Fibroblast of upper back skin (primary cell): Measurements from ENCODE around the gene MLF1.
A peak's percentile ranks its signal among the peaks of the same experiment; 100 is the strongest.

Experiments
- DNase-seq: peaks from one replicate; pipeline ENCODE4 v3.0.0-alpha.2; 2013

The MLF1 gene

DNA sequence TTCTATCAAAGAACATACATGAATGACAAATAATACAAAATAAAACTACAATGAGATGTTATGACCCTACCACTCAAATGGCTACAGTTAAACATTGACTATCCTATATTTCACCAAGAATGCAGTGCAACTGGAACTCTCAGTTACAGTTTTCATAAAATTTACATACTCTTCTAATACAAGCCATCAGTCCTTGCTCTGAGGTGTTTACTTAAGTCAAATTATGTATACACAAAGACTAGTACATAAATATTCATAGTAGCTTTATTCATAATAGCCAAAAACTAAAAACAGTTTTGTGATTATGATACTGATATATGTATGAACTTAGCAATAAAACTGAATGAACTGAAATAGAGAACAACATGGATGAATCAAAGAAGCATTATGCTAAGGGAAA is 19.2 kb downstream of the MLF1 start:
- no peak for DNase-seq

DNA sequence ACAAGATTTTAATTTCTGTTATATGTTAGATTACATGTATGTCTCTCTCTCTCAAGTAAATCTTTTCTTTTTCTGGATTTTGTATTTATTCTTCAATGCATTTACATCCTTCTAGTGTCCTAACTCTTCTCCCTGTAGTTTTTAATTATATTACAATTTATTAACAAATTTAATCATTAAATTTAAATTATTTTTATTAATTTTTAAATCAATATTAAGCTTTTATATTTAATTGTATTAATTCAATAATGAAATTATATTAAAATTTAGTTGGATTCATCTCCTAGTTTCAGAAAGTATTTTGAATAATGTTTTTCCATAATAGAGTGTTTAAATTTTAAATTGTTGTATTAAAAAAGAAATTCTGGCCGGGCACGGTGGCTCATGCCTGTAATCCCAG is 29.8 kb downstream of the MLF1 start:
- no peak for DNase-seq

DNA sequence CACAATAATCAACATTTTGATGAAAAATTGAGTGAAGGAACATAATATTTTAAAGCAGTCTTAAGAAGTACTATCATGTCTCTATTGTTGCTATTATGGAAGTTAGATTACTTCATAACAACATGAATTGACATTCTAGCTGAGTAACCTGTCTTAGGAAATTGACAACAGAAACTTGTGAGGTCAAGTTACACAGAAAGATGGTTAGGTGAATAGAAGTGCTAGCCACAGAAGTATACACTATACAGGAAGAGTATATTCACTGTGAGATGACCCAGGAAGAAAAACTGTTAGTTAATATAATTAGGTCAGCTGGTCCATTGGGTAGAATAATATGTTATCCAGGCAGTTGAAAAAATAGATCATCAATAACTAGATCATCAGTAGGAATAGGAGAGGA is 31.2 kb downstream of the MLF1 start:
- DNase-seq = no peak

DNA sequence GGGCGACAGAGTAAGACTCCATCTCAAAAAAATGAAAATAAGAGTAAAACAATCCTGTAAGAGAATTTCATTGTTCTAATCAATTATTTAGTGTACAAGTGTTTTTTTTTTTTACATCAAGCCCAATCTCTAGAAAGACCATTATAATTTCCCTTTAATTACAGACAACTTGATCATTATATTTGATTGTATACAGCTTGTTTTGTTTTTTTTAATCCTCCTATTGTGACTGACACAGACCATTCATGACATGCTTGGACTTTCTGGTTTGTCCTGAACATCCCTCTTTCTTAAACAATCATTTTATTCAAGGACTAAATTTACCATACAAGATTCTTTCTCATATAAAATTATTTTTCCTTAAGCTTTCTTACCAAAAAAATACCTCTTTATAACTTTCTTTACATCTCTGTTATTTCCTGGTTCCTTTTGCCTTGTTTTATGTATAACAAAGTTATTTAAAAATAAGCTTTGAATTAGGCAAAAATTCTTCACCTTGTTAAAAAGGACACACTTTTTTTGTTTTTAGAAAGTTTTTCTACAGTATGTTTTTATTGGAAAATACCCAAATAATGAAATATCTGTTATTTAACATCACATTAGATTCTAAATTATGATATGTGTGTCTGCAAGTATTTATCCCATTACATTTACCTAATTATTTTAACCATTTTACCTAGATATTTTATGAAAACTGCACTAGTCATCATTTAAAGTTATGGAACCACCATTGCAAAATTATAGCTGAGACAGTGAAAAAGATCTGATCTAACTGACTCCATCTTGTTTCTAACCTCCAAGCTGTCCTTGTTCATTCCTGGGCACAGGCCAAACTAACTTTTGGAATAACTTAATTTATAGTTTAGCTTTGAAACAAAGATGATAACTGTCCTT is 47.2 kb downstream of the MLF1 start:
- DNase-seq = no peak

DNA sequence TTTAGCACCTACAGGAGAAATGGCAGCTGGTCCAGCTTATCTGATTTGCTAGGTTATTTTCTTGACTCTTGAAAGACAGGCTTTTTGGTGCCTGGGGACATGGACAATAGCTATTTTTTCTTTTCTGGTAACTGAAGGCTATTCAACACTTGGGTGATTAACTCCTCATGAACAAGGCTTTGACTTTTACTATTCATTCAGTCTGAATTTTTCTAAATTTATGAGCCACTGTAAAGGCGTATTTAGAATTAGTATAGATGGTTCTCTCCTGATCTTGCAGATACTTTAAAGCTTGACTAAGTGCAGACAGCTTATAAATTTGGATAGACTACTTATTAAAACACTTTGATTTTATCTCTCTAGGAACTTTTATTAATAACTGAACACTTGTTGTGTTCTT is 54.9 kb downstream of the MLF1 start:
- DNase-seq = no peak

DNA sequence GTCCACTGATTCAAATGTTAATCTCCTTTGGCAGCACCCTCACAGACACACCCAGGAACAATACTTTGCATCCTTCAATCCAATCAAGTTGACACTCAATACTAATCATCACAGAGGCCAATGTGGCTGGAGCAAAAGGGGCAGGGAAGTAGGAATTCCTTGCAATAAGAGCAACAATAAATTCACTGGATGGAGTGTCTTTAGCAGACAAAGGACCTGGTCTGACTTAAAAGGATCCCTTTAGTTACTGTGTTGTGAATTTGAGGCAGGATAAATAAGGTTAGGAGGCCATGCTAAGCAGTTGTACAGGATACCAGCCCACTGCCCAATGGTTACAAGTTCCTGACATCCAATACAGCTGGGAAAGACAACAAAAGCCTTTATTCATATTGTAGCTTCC is 61.0 kb downstream of the MLF1 start:
- DNase-seq = no peak

DNA sequence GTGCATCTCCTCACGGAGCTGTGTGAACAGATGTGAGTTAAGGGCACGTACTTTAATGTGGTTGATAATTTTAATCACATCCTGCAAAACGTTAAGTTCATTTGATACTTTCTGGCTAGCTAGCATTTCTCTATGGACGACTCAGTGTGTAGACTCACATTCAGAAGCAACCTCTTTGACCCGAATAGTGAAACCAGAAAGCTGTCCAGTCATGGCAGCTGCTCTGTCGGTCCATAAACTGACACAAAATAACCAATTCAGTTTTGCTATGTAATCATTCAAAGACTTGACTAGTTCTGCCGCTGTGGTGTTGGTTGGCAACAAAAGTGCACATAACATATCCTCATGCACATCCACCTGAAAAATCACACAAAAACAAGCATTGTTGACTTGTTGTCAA is 69.7 kb downstream of the MLF1 start:
- no peak for DNase-seq

DNA sequence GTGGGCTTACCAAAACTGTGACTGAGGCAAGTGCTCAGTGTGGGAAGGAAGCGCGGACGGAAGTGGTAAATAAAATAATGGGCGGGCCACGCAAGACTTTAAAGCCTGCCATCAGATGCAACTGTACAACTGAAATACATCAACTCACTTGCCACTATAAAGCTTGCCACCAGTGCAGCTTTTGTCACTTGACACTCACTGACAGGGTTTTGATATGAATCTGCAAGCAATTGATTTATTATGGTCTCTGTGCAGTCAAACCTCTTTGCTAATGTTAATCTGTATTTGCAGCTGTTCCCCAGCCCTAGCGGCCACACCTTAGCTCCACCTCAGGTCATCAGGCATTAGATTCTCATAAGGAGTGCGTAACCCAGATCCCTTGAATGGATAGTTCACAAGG is 71.0 kb downstream of the MLF1 start:
- no peak for DNase-seq

DNA sequence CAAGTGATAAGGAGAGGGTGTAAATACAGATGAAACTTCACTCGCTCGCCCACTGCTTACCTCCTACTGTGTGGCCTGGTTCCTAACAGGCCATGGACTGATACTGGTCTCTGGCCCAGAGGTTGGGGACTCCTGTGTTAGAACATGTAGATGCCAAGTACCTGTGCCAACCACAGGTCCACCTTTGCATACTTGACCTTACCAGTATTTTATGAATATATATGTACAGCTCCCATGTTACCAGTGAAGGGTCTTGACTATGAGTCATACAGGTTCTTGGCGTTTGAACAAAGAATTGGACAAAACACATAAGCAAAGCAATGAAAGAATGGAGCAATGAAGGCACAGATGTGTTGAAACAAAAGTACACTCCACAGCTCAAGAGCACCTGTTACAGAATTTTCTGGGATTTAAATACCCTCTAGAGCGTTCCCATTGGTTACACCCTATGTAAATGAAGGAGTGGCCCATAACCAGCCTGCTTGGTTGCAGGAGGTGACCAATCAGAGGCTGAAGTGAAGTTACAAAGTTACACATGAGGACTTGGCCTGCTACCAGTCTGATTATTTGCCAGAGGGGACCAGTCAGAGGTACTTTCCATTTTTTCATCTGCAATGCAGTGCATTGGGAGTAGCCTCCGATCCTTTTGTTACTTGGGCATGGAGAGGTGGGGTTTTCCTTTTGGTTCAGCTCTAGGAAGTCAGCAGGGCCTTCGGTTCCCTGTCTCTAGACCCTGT is 71.6 kb downstream of the MLF1 start:
- no peak for DNase-seq

DNA sequence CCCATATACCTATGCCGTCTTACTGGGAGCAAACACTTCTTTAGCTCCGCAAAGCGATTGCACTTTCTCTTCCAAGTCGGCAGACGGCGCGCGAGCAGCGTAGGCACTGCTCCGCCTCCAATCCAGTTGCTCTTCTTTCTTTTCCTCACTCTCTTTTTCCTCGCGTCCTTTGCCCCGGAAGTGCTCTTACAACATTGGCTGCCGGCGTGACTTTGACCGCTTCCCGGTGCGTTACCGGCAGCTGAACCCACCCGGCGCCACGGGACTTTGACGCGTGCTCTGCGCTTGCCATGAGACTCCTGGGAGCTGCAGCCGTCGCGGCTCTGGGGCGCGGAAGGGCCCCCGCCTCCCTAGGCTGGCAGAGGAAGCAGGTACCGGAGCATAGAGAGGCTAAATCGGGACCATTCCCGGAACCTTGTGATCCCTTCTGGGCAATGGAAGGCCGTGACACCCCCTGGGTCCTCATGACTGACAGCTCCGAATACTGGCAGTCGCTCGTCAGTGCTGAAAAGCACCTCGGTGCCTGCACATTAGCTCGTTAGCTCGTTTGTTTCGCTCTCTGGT is 73.4 kb downstream of the MLF1 start, which contains the start of gene GFM1:
TSS of gene GFM1 (plus strand) at position 183 of the 564 bp plus-strand sequence. CDS start at position 291, 108 bp downstream.
- peak; percentile 95 for DNase-seq

DNA sequence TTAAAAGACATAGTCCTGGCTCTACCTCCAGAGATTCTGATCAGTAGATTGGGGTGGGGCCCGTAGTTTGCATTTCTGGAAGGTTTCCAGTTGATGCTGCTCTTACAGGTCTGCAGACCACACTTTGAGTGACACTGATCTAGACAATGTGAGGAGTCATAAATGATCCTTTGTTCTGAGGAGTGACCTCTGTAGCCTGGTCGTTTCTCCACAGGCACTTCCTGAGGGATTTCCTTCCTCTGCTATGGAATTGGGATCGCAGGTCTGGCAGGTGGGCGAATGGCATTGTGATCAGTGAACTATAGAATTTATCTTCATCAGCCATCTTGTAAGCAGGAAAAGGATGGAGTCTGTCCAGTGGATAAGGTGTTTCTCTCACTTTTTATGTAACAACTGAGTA is 78.8 kb downstream of the MLF1 start:
- DNase-seq = no peak

DNA sequence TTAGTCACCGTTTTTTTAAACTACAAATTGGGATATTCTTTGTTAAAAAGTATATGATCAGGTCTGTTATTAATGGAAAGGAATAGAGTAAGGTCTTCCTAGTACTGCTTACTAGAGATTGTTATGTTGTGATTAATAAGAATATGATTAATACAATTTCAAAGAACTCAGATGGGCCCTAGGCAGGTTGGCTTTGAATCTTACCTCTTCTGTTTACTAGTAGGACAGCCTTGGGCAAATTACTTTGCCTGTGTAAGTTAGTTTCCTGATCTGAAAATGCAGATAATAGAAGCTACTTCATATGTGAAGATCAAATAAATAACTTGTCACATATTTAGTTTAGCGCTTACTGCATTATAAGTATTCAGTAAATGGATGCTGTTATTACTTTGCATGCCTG is 80.2 kb downstream of the MLF1 start:
- no peak for DNase-seq

DNA sequence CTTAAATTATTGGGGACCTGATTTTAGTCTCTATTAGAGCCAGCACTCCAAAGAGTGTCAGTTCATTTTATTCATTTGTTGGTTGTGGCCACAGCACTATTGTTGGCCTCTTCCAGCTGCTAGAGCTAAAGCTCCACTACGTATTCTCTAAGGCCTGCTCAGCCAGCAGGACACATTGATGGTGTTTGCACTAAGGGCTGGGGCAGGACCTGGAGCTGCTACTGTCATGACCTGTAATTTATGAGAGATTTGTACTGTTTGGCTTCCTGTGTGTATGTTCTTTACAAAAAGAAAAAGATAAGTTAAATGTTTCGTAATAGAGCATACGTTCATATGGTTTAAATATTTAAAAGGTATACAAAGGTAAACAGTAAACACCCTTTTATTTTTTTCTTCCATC is 81.5 kb downstream of the MLF1 start:
- DNase-seq = no peak
